Activated naive CD8-positive, alpha-beta T cell treated with anti-CD3 and anti-CD28 coated beads for 36 hours (primary cell): Measurements from ENCODE around the gene ACE2. TPM values are rescaled to one million over a fixed set of nuclear protein-coding genes. Genes with fewer than 3 reads are reported as not detected.

Experiments
- total RNA-seq, 2 experiments: library from RNA; stranded (reverse); gene quantifications; one replicate each; pipeline ENCODE4 v1.2.3, GENCODE V29; 2021

ACE2 gene
- total RNA-seq, 2 experiments from 2014 or later: 0.10 TPM; not detected in 1

Other genes with a start within 250 kb of the ACE2 start
- gene VEGFD, start 216.5 kb downstream of the ACE2 start, total RNA-seq: not detected
- gene PIR, start 107.6 kb downstream of the ACE2 start, total RNA-seq: 1 to 10 TPM; 1.9 to 3.0 TPM
- not detected for gene BMX, start 100.2 kb downstream of the ACE2 start, total RNA-seq
- gene CLTRN, start 63.8 kb upstream of the ACE2 start, total RNA-seq: under 1 TPM; 0.52 to 0.80 TPM
- gene CA5B, start 137.3 kb upstream of the ACE2 start, total RNA-seq: 1 to 10 TPM; 5.4 to 5.9 TPM
- 10 to 100 TPM; 11.2 to 12.5 TPM for gene ZRSR2, start 189.5 kb upstream of the ACE2 start, total RNA-seq